Stimulated activated naive CD4-positive, alpha-beta T cell treated with Interleukin-2 at 50 U/mL for 16 hours (primary cell): ENCODE measurements around the gene AK1.
A peak's percentile ranks its signal among the peaks of the same experiment; 100 is the strongest.
"Not testable (repeated sequence)": the region's sequence is repeated elsewhere in the genome, so short reads cannot be mapped to it uniquely, and the experiment has no call there.

ENCODE experiments used
- DNase-seq: peaks from one replicate; lab custom pipeline; 2025; lab: John Stamatoyannopoulos, UW

AK1 gene

DNA sequence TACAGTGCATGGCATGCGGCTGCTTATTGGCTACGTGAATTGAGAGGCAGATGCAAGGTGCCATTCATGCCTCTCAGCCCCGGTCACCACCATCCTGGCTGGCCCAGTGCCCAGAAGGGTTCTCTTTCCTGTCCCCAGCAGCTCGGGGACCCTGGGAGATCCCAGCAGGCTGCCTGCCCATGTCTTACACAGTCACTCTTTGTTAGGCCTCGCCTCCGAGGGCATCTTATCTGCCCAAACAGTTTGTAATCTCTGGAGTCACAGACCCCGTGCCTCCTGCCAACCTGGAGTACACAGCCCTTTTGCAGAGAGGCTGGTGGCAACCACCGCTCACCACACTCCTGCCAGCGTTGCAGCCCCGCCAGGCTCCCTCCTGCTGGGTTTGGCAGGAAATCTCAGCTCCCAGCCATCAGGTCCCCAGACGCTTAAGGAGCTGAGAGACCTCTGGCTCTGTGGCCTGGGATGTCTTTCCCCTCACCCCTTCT lies 7.0 kb upstream of the AK1 start:
- DNase-seq = no peak

GRCh38 chr9:127883959-127884358 lies 6.5 kb upstream of the AK1 start:
- DNase-seq = no peak

- DNase-seq = not testable (repeated sequence)
Observed at GRCh38 chr9:127881715-127882114, 4.2 kb upstream of the AK1 start.

GRCh38 chr9:127880143-127880542 lies 2.7 kb upstream of the AK1 start:
- DNase-seq = no peak

GRCh38 chr9:127878652-127879390 lies 1.3 kb upstream of the AK1 start:
- DNase-seq = no peak

- DNase-seq = no peak
Observed at GRCh38 chr9:127878001-127878651, 651 bp upstream of the AK1 start.

DNA sequence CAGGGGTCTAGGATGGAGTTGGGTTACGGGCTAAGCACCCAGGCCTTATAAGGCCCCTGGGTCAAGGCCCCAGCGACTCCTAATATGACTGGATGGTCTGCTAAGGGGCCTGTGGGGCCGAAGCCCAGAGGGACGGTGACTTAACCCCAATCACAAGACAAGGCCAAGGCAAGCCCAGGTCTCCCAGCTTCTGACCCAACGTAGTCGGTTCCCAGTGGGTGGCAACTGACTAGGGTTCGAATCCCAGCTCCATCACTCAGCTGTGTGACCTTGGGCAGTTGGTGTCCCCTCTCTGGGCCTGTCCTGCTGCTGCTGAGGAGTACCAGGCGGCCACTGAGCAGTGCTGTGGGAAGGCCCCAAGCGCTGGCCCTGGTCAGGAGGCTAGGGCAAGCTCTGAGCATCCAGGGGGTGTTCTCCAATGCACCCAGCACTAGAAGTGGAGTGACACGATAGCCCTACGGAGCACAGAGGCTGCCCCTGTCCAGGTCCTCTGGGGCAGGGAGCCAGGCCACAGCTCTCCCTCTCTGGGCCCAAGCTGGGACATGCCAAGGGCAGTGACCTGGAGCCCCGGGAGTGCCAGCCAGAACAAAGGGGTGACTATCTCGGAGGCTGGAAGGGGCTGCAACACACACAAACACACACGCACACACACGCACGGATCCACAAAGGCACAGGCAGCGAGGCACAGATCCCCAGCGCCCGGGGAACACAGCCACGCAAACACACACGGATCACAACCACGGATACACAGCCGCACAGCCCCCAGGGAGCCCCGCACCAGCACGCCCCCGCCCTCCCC lies 512 bp downstream of the AK1 start:
- DNase-seq = no peak

DNA sequence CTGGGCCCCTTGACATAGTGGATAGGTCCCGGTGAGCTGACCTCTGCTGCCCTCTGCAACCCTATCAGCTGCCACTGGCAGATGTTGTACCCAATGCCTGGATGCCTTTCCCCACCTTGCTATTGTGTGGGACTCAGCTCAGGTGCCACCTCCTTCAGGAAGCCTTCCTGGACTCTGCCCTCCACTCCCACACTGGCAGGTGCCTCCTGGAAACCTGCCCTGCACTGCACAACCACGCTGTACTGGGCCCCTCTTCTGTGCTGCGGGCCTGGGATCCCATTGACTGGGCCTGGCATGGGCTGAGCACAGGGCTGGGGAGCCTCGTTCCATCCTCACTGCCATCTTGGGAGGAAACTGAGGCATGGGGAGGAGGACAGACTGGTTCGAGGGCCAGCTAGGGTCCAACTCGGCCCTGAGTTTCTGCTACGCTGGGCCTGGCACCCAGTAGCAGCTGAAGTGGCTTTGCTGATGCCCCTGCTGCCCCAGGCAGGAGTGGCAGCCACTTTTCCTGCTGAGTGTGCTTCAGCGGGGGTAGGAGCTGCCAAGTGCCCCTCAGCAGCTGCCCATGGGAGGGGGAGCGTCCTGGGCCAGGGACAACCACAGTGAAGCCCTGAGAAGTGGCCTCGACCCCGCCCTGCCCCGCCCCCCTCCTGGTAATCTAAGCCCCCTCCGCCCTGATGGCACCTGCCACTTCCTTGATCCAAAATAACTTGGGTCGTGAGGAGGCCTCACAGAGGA lies 1.3 kb downstream of the AK1 start:
- DNase-seq = no peak

DNA sequence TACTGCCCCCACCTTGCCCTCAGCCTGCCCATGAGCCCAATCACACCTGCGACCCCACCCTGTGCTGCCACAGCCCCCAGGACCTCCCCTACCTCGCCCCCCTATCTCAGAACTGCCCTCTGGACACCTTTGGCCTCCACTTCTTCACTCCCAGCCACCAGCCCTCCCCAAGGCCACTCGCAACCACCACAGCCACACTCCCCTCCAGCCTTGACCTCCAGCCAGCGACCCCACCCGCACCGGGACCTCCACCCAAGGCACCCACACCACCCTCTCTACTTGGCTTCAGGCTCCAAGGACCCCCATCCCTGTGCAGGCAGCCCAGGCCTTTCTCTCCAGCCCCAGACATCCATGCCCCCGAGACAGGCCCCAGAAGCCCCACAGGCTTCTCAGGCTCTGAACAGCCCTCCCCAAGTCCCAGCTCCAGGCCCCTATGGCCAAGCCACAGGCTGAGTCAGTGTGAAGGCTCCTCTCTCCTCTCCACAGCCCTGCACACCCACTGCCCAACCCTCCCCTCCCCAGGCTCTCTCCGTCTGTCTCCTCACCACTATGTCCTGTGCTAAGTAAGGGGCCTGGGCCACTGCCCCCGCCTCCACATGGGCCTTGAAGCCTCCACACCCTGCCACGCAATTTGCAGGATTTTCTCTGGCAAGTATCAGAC lies 2.0 kb downstream of the AK1 start:
- no peak for DNase-seq

DNA sequence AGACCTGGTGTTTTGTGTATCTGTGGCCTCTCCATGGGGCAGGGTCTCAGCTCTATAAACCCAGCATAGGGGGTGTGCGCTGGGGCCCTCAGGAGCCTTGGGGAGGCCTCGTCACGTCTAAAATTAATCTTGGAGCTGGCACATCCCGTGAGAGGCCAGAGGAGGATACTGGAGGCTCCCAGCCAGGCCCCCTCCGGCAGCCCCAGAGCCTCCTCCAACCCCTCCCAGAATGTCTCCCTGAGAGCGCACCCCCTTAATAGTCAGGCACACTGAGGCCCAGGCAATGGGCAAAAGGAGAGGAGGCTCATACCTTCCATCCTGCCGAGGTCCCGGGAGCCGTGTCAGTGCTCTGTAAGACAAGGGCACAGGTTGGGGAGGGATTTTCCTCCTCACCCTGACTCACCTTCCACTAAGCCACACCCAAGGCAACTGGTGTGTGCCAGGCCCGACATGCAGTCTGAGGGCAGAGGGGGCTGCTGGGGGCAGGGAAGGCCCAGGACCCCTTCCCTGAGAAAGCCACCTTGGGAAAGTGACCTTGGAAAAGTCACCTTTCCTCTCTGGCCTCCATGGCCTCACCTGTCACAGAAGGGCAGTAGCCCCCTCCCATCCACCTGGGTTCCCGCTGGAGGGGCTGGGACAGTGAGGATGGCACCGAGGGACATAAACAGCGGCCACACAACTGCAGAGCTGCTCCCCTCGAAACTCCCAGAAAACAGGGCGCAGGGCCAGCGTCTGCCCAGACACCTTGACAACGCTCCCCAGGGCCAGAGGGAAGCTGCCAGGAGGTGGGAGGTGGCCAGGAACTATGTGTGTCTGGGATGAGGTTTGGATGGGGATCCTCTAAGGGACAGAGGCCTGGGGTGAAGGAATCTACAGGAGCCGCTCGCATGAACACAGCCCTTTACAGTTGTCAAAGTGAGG lies 2.9 kb downstream of the AK1 start:
- no peak for DNase-seq

DNA sequence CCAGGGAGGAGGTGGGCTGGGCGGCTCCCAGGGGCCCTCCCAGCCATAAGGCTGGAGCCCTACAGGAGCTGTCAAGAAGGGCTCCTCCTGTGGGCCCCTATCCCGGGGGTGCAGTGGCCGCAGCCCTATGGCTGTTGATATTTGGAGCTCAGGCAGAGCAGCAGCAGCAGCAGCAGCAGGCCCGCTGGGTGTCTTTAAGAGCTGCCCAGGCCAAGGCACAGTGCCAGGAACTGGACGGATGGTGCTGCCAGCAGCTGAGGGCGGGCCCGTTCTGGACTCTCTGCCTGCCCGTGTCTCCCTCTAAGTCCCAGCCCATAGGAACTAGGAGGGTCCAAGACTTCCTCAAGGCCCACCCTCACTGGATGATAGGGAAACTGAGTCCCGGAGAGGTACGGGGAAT lies 3.6 kb downstream of the AK1 start:
- DNase-seq = no peak

- DNase-seq = no peak
Observed at GRCh38 chr9:127873223-127873691, 4.2 kb downstream of the AK1 start.

DNA sequence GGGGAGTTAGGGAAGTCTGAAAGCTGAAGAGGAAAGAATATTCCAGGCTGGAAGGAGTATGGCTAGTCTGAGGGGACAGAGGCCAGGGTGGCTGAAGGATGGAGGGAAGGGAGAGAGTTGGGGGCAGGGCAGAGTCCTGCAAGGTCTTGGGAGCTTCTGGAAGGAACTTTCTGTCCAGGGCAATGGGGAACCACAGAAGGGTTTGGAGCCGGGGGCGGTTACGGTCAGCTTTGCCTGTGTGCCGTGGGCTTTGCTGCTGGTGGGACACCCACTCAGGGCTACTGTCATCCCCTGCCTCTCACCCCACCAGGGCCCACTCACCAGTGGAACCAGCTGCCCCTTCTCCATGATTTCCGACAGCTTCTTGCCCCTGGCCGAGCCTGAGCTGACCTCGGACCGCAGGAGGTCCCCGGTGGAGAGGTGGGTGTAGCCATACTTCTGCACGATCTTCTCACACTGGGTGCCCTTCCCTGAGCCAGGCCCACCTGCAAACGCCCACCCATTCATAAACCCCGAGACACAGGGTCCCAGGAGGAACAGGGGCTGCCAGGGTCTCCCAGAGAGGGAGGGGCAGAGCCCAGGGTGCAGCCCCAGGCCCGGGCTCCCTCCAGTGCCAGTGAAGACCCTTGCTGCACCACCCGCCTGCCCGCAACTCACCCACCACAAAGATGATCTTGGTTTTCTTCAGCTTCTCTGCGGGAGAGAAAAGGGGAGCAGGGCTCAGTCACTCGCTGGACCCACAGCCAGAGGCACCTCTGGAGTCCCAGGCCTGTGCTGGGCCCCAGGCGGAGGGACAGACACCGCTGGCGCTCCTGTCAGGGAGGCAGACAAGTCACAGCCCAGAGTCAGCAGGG lies 4.9 kb downstream of the AK1 start:
- no peak for DNase-seq

GRCh38 chr9:127871531-127871930 lies 5.9 kb downstream of the AK1 start:
- no peak for DNase-seq

DNA sequence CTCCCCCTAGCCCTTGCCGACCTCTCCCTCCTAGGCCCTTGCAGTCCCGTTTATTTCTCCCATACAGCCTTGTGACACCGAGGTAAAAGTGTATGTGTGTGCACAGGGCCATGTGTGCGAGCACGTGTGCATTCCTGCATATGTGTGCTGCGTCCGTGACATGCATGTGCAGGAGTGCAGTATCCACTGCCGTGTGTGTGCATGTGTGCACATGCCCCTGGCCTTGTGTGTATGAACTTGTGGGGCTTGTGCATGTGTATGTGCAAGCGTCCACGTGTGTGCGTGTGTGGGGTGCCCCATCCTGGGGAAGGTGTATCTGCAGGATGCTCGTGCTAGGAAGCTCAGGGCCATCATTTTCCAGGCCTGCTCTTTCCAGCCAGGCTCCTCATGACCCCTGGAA lies 6.6 kb downstream of the AK1 start:
- no peak for DNase-seq

DNA sequence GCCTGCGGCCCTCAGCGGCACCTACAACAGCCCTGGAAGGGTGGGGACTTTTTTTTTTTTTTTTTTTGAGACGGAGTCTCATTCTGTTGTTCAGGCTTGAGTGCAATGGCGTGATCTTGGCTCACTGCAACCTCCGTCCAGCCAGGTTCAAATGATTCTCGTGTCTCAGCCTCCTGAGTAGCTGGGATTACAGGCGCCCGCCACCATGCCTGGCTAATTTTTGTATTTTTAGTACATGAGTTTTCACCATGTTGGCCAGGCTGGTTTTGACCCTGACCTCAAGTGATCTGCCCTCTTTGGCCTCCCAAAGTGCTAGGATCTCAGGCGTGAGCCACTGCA lies 7.4 kb downstream of the AK1 start:
- DNase-seq = not testable (repeated sequence)

- DNase-seq = peak; percentile 73
Observed at GRCh38 chr9:127869310-127870152, 7.9 kb downstream of the AK1 start.

DNA sequence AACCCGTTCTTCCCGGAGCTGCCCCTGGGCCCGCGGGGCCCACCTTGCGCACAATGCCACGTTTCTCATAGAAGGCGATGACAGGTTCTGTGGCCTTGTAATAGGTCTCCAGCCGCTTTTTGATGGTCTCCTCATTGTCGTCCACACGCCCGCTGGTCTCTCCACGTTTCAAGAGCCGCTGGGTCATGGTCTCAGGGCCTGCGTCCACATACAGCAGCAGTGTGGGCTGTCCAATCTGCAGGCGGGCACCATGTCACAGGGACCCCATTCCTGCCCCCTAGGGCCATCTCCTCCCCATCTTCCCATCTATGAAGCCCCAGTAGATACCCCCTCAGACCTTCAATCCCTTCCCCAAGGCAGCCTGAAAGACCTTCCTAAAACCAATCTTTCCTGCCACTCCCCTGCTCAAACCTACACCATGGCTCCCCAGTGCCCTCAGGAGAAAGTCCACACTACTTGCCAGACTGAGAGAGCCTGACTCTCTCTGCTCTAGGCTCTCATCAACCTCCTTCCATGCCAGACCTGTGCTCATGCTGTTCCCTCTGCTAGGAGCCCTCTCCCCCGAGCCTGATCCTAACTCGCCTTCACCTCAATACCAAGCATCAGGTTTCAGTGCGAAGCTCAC lies 9.1 kb downstream of the AK1 start:
- no peak for DNase-seq
